ENCODE measurements around the gene TMEM89. TPM values are rescaled to one million over a fixed set of nuclear protein-coding genes. Genes with fewer than 3 reads are reported as not detected.
A peak's percentile ranks its signal among the peaks of the same experiment; 100 is the strongest.

The TMEM89 gene
- total RNA-seq, 1 donor from 2014 or later: not detected

DNA sequence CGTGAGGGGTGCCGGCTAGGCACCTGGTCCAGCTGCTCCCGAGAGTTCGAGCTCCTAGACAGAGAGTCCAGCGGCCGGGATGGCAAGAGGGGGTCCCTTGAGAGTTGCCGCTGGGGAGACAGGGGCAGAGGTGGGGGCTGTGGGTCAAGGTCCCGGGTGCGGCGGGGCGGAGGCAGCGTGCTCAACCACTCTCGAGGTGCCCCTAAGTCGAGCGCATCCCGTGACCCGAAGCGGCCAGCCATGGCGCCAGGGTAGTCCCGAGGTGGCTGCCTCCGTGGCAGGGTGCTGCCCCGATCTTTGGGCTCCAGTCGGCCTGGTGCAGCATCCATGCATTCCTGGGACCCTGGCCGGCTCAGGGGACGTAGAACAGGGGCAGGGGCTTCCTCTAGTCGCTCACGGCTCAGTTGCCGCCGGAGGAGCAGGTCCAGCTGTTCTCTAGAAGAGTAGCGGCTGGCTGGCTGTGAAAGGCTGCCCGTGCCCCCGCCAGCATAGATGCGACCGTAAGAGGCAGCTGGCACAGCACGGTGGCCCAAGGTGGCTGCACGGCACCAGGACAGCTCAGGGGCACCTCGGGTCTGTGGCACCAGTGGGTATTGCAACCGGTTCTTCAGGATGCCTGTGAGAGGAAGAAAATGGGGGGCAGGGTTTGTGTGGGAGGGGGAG, 18.5 kb upstream of the TMEM89 start:
- H3K27ac ChIP-seq: no peak overlapping the region
- TF ChIP-seq, protein P1, sequence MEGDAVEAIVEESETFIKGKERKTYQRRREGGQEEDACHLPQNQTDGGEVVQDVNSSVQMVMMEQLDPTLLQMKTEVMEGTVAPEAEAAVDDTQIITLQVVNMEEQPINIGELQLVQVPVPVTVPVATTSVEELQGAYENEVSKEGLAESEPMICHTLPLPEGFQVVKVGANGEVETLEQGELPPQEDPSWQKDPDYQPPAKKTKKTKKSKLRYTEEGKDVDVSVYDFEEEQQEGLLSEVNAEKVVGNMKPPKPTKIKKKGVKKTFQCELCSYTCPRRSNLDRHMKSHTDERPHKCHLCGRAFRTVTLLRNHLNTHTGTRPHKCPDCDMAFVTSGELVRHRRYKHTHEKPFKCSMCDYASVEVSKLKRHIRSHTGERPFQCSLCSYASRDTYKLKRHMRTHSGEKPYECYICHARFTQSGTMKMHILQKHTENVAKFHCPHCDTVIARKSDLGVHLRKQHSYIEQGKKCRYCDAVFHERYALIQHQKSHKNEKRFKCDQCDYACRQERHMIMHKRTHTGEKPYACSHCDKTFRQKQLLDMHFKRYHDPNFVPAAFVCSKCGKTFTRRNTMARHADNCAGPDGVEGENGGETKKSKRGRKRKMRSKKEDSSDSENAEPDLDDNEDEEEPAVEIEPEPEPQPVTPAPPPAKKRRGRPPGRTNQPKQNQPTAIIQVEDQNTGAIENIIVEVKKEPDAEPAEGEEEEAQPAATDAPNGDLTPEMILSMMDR (IDR thresholded peaks at IDR 0.05): no peak
- no peak overlapping the region for H3K4me3 ChIP-seq
- intact Hi-C loops (cut with DNase I): loop anchor here (5.0 to 10.0 kb wide), 3 partner anchors 43 to 165 kb away; partner anchors contain the start of gene COL7A1
- H3K4me1 ChIP-seq: peaks cover 0 to 7% of the 10 kb centered on the region in 2 donors
- H3K36me3 ChIP-seq: no peaks in the 10 kb centered on the region
- H3K27me3 ChIP-seq: no peaks in the 10 kb centered on the region
- DNase-seq (ENCODE audit: low spot score in 2 of 2): no peak
- no peaks in the 10 kb centered on the region for H3K9me3 ChIP-seq

DNA sequence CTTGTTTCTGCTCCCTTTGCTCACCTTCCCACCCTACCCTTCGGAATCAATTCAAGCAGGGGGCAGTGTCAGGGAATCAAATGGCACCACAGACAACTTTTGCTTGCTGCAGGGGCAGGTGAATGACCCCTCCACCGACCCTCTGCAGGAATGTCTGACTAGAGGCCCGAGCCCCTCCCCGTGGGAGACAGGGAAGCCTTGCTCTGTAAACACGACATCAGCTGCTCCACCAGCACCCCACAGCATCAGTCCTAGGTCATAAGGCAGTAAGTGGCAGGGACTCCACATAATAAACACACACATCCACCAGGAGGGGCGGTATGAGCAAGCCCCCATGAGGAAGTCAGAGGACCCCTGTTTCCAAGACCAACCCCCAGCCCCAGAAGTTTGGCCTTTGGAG, 15.7 kb upstream of the TMEM89 start:
- H3K36me3 ChIP-seq: peaks cover 9 to 11% of the 10 kb centered on the region in 2 donors
- intact Hi-C loops (cut with DNase I): loop anchor here (5.0 to 10.0 kb wide), 3 partner anchors 40 to 163 kb away; partner anchors contain the start of gene COL7A1
- no peak overlapping the region for H3K4me3 ChIP-seq
- H3K4me1 ChIP-seq: peaks cover 0 to 22% of the 10 kb centered on the region in 2 donors
- no peak overlapping the region for H3K27ac ChIP-seq
- TF ChIP-seq, protein P1 (IDR thresholded peaks at IDR 0.05): no peak
- no peaks in the 10 kb centered on the region for H3K9me3 ChIP-seq
- DNase-seq (ENCODE audit: low spot score in 2 of 2): no peak
- no peaks in the 10 kb centered on the region for H3K27me3 ChIP-seq

DNA sequence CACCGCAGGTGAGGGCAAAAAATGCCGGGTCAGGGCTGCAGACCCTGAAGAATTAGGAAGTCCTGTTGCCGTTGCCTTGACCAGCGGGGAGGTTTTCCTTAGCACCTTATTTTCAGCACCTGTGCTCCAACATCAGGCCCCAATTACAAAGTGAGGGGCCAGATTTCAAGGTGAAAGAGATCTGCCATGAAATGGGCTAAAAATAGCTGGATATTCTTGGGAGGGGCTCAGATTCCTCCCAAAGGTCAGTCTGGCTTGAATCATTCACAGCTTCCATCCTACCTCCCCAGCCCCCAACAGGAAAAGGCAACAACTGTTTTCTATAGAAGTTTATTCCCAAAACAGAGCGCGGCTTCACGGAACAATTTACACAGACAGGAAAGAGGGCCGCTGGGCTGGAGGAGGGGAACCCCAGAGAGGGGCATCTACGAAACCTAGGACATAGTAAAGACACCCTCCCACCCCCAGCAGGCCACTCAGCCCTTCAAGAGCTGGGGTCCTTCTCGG, 14.6 kb upstream of the TMEM89 start:
- Histone ChIP-seq H3K4me1 (peaks cover 0 to 22% of the 10 kb centered on the region in 2 donors), H3K27ac (peak overlapping the region; percentile 80 to 81), H3K4me3 (peak overlapping the region; percentile 95 to 97), H3K27me3 (no peaks in the 10 kb centered on the region), H3K36me3 (peaks cover 18 to 20% of the 10 kb centered on the region in 2 donors), H3K9me3 (no peaks in the 10 kb centered on the region)
- no peak for DNase-seq (ENCODE audit: low spot score in 2 of 2)
- TF ChIP-seq, protein P1 (IDR thresholded peaks at IDR 0.05): no peak
- intact Hi-C loops (cut with DNase I): loop anchor here (5.0 to 10.0 kb wide), 3 partner anchors 39 to 161 kb away; partner anchors contain the start of gene COL7A1

DNA sequence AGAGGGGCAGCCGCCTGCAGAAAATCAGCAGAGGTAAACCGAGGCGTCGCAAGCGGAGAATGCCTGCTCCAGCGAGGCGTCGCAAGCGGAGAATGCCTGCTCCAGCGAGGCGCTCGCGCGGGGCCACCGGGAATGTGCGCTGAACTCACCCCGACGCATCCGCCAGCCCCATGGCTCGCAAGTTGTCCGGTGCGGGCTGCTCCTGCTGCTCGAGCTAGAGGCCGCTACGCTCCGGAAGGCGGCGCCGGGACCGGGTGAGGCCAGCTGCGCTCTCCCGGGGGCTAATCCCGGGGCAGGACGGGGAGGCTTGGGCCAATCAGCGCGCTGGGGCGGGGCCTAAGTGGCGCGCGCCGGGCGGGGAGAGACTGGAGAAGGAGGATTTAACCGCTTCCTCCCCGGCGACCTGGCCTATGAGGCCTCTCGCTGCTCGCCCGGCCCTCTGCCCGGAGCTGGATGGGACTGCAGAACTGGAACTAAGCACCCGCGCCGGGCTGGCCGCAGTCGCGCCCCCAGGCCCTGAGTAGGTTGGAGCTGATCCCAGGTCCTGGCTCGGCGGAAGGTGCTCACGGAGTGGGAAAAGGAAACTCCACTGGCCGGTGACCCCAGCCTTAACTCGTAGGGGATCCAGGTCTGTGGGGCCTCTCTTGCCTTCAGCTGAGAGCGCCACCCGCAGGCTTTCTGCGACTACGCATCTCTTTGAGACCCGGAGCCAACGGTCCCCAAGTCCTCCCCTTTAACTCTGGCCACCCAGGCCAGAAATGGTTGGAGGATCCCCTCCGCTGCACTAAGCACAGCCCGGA, 13.9 kb upstream of the TMEM89 start, which contains the start of gene SLC26A6:
Gene SLC26A6 (minus strand): TSS at position 240 of the 800 bp plus-strand sequence. CDS start 68 bp downstream, at position 172.
- TF ChIP-seq, protein P1 (IDR thresholded peaks at IDR 0.05): peak; percentile 34 to 62 (median 40)
- H3K4me1 ChIP-seq: peaks cover 0 to 22% of the 10 kb centered on the region in 2 donors
- H3K27me3 ChIP-seq: no peaks in the 10 kb centered on the region
- peak; percentile 90 to 98 for DNase-seq (ENCODE audit: low spot score in 2 of 2)
- peak within 1 kb of the TSS; percentile 95 to 97 for H3K4me3 ChIP-seq
- H3K27ac ChIP-seq: peak within 1 kb of the TSS; percentile 80 to 81
- peaks cover 25 to 28% of the 10 kb centered on the region in 2 donors for H3K36me3 ChIP-seq
- H3K9me3 ChIP-seq: no peaks in the 10 kb centered on the region
- intact Hi-C loops (cut with DNase I): loop anchor here (1.0 to 10.0 kb wide), 8 partner anchors 17 to 161 kb away; partner anchors contain the start of genes COL7A1, PFKFB4 and UQCRC1

DNA sequence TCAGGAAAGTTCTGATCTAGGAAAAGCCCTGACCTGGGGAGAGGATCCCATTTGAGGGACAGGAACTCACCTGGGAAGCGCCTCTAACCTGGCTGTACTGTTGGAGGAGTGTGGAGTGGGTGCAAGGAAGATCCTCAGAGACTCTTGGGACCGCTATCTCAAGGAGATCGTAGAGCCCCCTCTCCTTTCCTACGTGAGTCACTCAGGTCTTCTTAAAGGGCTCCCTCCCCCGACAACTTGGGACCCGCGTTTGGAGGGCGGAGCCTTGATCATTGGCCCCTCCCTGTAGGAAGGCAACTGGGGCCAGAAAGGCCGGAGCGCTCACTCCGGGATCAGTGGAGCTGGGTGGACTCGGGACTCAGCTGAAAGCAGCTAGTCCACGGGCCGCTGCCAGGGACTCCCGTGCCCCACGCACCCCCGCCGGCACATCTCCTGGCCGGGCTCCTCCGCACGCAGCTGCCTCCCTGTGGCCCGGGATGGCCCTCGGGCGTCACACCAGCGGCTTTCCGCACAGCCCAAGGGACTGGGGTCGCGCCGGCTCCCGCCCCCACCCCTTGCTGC, 13.2 kb upstream of the TMEM89 start:
- Histone ChIP-seq H3K36me3 (peaks cover 31 to 35% of the 10 kb centered on the region in 2 donors), H3K9me3 (no peaks in the 10 kb centered on the region), H3K4me3 (peak overlapping the region; percentile 95 to 97), H3K27me3 (no peaks in the 10 kb centered on the region), H3K27ac (peak overlapping the region; percentile 80 to 81), H3K4me1 (peaks cover 0 to 22% of the 10 kb centered on the region in 2 donors)
- TF ChIP-seq, protein P1 (IDR thresholded peaks at IDR 0.05): no peak
- DNase-seq (ENCODE audit: low spot score in 2 of 2): peak in 1 of 2 donors; percentile 85
- intact Hi-C loops (cut with DNase I): loop anchor here (1.0 to 10.0 kb wide), 8 partner anchors 16 to 160 kb away; partner anchors contain the start of genes COL7A1, PFKFB4 and UQCRC1

Measured in ascending aorta (tissue), 2 donors.